ENCODE data around the gene PNPLA5. TPM values are rescaled to one million over a fixed set of nuclear protein-coding genes. Genes with fewer than 3 reads are reported as not detected.
A peak's percentile ranks its signal among the peaks of the same experiment; 100 is the strongest.

Gene PNPLA5
- total and polyA plus RNA-seq, 8 donors, result not detected

GRCh38 chr22:43858156-43858895, 33.5 kb downstream of the PNPLA5 start:
- peaks cover 0 to 5% (median 0%) of the 10 kb centered on the region in 4 donors for H3K27me3 ChIP-seq
- TF ChIP-seq CTCF (IDR thresholded peaks at IDR 0.05), result no peak
- no peaks in the 10 kb centered on the region for H3K9me3 ChIP-seq
- ATAC-seq (no peak), FAIRE-seq (no peak), DNase-seq (peak in 1 of 6 donors; percentile 23)
- WGBS, 2 donors, result 46 to 58% methylated on average over 11 of the region's 11 CpGs
- no peak overlapping the region for H3K4me3 ChIP-seq
- H3K27ac ChIP-seq, result no peak overlapping the region
- intact Hi-C loops (cut with DNase I), result no loop called here
- no peaks in the 10 kb centered on the region for H3K4me1 ChIP-seq
- no peaks in the 10 kb centered on the region for H3K36me3 ChIP-seq

- no peak overlapping the region for H3K4me3 ChIP-seq
- FAIRE-seq (no peak), ATAC-seq (no peak), DNase-seq (no peak)
- H3K36me3 ChIP-seq, result no peaks in the 10 kb centered on the region
- H3K4me1 ChIP-seq, result no peaks in the 10 kb centered on the region
- no peaks in the 10 kb centered on the region for H3K27me3 ChIP-seq
- intact Hi-C loops (cut with DNase I), result no loop called here
- no peak overlapping the region for H3K27ac ChIP-seq
- no peaks in the 10 kb centered on the region for H3K9me3 ChIP-seq
- no peak for TF ChIP-seq CTCF (IDR thresholded peaks at IDR 0.05)
These were observed 34.4 kb downstream of the PNPLA5 start for GRCh38 chr22:43857367-43857766.

- Histone ChIP-seq H3K27ac (no peak overlapping the region), H3K4me1 (no peaks in the 10 kb centered on the region), H3K27me3 (no peaks in the 10 kb centered on the region), H3K36me3 (no peaks in the 10 kb centered on the region), H3K9me3 (no peaks in the 10 kb centered on the region), H3K4me3 (no peak overlapping the region)
- no peak for ATAC-seq
- intact Hi-C loops (cut with DNase I), result no loop called here
- no peak for FAIRE-seq
- no peak for TF ChIP-seq CTCF (IDR thresholded peaks at IDR 0.05)
- 87 to 94% methylated on average over 4 of the region's 4 CpGs for WGBS, 2 donors
- peak in 2 of 6 donors; percentile 3 to 19 for DNase-seq
These were observed 36.4 kb downstream of the PNPLA5 start for GRCh38 chr22:43855431-43855830.

GRCh38 chr22:43854786-43855271, 37.0 kb downstream of the PNPLA5 start:
- H3K9me3 ChIP-seq, result no peaks in the 10 kb centered on the region
- H3K27me3 ChIP-seq, result no peaks in the 10 kb centered on the region
- FAIRE-seq (no peak), ATAC-seq (no peak), DNase-seq (peak in 2 of 6 donors; percentile 1 to 50)
- H3K4me1 ChIP-seq, result no peaks in the 10 kb centered on the region
- no peak overlapping the region for H3K4me3 ChIP-seq
- WGBS, 2 donors, result 83 to 91% methylated on average over 13 of the region's 13 CpGs
- no peak overlapping the region for H3K27ac ChIP-seq
- H3K36me3 ChIP-seq, result no peaks in the 10 kb centered on the region
- intact Hi-C loops (cut with DNase I), result no loop called here
- no peak for TF ChIP-seq CTCF (IDR thresholded peaks at IDR 0.05)

- intact Hi-C loops (cut with DNase I), result no loop called here
- no peak overlapping the region for H3K27ac ChIP-seq
- H3K4me3 ChIP-seq, result no peak overlapping the region
- DNase-seq, result peak in 2 of 6 donors; percentile 2 to 37
- H3K4me1 ChIP-seq, result no peaks in the 10 kb centered on the region
- no peak for FAIRE-seq
- ATAC-seq, result no peak
- H3K36me3 ChIP-seq, result no peaks in the 10 kb centered on the region
- TF ChIP-seq CTCF (IDR thresholded peaks at IDR 0.05), result no peak
- H3K27me3 ChIP-seq, result no peaks in the 10 kb centered on the region
- no peaks in the 10 kb centered on the region for H3K9me3 ChIP-seq
- WGBS, 2 donors, result 65 to 84% methylated on average over 14 of the region's 14 CpGs
These were observed 37.6 kb downstream of the PNPLA5 start for GRCh38 chr22:43854121-43854785.

Measured in pancreas (tissue), 10 donors.